ENCODE measurements around the gene CENPQ.

- TF ChIP-seq EZH2 (IDR thresholded peaks at IDR 0.05), result no peak
- no peak for TF ChIP-seq EZH2phosphoT487 (IDR thresholded peaks at IDR 0.05)
- TF ChIP-seq, protein P1, sequence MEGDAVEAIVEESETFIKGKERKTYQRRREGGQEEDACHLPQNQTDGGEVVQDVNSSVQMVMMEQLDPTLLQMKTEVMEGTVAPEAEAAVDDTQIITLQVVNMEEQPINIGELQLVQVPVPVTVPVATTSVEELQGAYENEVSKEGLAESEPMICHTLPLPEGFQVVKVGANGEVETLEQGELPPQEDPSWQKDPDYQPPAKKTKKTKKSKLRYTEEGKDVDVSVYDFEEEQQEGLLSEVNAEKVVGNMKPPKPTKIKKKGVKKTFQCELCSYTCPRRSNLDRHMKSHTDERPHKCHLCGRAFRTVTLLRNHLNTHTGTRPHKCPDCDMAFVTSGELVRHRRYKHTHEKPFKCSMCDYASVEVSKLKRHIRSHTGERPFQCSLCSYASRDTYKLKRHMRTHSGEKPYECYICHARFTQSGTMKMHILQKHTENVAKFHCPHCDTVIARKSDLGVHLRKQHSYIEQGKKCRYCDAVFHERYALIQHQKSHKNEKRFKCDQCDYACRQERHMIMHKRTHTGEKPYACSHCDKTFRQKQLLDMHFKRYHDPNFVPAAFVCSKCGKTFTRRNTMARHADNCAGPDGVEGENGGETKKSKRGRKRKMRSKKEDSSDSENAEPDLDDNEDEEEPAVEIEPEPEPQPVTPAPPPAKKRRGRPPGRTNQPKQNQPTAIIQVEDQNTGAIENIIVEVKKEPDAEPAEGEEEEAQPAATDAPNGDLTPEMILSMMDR (IDR thresholded peaks at IDR 0.05), result no peak
These were observed 75.9 kb downstream of the CENPQ start for GRCh38 chr6:49539102-49539501.
